Ascending aorta (tissue), 2 donors: Measurements from ENCODE around the gene ENTPD2. TPM values are rescaled to one million over a fixed set of nuclear protein-coding genes. Genes with fewer than 3 reads are reported as not detected.
A peak's percentile ranks its signal among the peaks of the same experiment; 100 is the strongest.

Experiments
- DNase-seq, 2 donors: peaks; one replicate each; pipeline ENCODE4 v3.0.0-alpha.2; 2019; ENCODE audit warnings: low spot score in 2 of 2
- H3K27ac ChIP-seq, 2 donors: fragments of 200-600 bp; sonication (generic); one replicate each; pipeline ENCODE4 v1.5.1; 2016 to 2017; ENCODE audit warnings: mild to moderate bottlenecking in 1 of 2
- H3K27me3 ChIP-seq: fragments of 200-600 bp; sonication (generic); one replicate; pipeline ENCODE4 v1.5.1; 2017
- H3K36me3 ChIP-seq, 2 donors: fragments of 200-600 bp; sonication (generic); one replicate each; pipeline ENCODE4 v1.5.1; 2016
- H3K4me1 ChIP-seq, 2 donors: fragments of 200-600 bp; sonication (generic); one replicate each; pipeline ENCODE4 v1.5.1; 2016 to 2017; ENCODE audit warnings: mild to moderate bottlenecking in 1 of 2
- H3K4me3 ChIP-seq, 2 donors: fragments of 200-600 bp; sonication (generic); one replicate each; pipeline ENCODE4 v1.5.1; 2016 to 2017; ENCODE audit warnings: mild to moderate bottlenecking in 1 of 2
- H3K9me3 ChIP-seq, 2 donors: fragments of 200-600 bp; sonication (generic); one replicate each; pipeline ENCODE4 v1.5.1; 2016
- CTCF ChIP-seq, 3 experiments: fragments of 200-600 bp in 2 of 3; fragments of 450-650 bp in 1 of 3; sonication (generic) in 2 of 3; IDR thresholded peaks; one replicate each; pipeline ENCODE4 v1.5.1; 2016 to 2019; ENCODE audit warnings: antibody characterized with exemption in 3 of 3, mild to moderate bottlenecking in 1 of 3, moderate library complexity in 1 of 3
- intact Hi-C: fragments of 100-400 bp; cut with DNase I; formaldehyde crosslinking; loops from one replicate; pipeline ENCODE4 v1.15.1; 2023
- total RNA-seq: library from RNA; depleted of rRNA; stranded (reverse); fragments of >200 nt; gene quantifications from one replicate; pipeline ENCODE4 v1.1.0, GENCODE V29; 2016

ENTPD2 gene
- total RNA-seq, 1 donor from 2014 or later, result not detected

- TF ChIP-seq CTCF (IDR thresholded peaks at IDR 0.05), result no peak
- Histone ChIP-seq H3K27me3 (no peaks in the 10 kb centered on the region), H3K9me3 (no peaks in the 10 kb centered on the region), H3K4me1 (peaks cover 13 to 22% of the 10 kb centered on the region in 2 donors), H3K27ac (no peak within 1 kb of the TSS), H3K36me3 (no peaks in the 10 kb centered on the region), H3K4me3 (no peak within 1 kb of the TSS)
- no peak for DNase-seq
- intact Hi-C loops, result no loop called here
These were observed 21.8 kb downstream of the ENTPD2 start, which contains the start of gene FUT7 for GRCh38 chr9:137031904-137032640. Gene FUT7, minus strand, starts transcription at chr9:137032088. Its CDS starts 97 bp downstream, at chr9:137031991.

DNA sequence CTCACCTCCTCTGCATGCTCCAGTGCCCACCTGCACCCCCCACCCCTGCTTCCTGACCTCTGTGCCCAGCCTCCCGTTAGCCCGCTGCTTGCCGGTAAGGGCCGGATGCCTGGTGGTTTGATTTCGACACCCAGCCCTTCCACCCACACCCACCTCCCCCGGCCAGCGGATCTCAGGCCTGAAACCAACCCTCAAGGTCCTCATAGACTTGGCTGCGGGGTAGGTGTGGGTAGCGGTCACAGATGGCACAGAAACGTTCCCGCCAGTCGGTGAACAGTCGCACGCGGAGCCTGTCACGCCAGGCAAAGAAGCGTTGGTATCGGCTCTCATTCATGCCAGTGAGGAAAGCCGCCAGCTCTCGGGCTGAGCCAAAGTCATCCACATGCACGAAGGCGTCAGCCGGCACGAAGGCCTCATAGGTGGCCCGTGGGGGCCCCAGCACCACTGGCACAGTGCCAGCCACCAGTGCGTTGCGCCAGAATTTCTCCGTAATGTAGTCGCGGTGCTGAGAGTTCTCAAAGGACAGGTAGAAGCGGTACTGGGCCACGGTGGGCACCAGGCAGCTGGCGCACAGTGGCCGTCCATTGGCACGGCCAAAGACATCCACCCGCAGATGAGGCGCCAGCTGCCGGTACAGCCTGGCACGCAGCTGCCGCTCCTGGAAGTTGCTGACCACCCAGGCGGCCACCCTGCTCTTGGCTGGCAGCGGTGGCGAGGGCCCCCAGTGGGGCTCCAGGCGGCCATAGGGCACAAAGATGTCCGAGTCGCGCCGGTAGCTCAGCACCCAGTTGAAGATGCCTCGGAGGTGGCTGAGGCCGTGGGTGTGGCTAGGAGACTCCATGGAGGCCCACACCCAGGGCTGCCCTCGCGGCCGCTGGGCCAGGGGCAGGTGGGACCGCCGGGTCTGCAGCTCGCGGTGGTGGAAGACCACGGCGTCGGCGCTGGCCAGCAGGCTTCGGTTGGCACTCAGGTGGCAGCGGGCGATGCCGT, 23.0 kb downstream of the ENTPD2 start:
- peaks cover 17 to 25% of the 10 kb centered on the region in 2 donors for H3K4me1 ChIP-seq
- no peak for DNase-seq
- intact Hi-C loops, result no loop called here
- H3K4me3 ChIP-seq, result no peak overlapping the region
- no peaks in the 10 kb centered on the region for H3K27me3 ChIP-seq
- no peak for TF ChIP-seq CTCF (IDR thresholded peaks at IDR 0.05)
- H3K27ac ChIP-seq, result no peak overlapping the region
- no peaks in the 10 kb centered on the region for H3K9me3 ChIP-seq
- H3K36me3 ChIP-seq, result no peaks in the 10 kb centered on the region

DNA sequence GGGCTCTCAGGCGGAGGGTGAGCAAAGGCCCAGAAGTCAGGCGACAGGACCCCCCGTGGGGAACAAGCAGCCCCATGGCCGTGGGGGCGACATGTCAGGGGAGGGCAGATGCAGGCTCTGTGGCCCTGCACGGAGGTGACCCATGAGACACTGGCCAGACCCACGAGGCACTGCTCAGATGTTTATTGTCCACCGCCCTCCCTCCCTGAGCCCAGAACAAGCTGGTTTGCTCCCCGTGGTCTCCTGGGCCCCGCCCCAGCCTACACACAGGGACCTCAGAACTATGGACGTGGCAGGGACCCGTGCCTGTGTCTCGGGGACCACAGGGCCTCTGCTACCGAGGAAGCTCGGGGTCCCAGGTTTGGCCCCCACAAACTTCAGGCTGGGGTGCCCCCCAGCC, 23.9 kb downstream of the ENTPD2 start:
- no peaks in the 10 kb centered on the region for H3K36me3 ChIP-seq
- no peak for DNase-seq
- H3K4me3 ChIP-seq, result no peak overlapping the region
- intact Hi-C loops, result no loop called here
- peaks cover 17 to 21% of the 10 kb centered on the region in 2 donors for H3K4me1 ChIP-seq
- H3K27ac ChIP-seq, result no peak overlapping the region
- H3K9me3 ChIP-seq, result no peaks in the 10 kb centered on the region
- no peak for TF ChIP-seq CTCF (IDR thresholded peaks at IDR 0.05)
- H3K27me3 ChIP-seq, result no peaks in the 10 kb centered on the region

DNA sequence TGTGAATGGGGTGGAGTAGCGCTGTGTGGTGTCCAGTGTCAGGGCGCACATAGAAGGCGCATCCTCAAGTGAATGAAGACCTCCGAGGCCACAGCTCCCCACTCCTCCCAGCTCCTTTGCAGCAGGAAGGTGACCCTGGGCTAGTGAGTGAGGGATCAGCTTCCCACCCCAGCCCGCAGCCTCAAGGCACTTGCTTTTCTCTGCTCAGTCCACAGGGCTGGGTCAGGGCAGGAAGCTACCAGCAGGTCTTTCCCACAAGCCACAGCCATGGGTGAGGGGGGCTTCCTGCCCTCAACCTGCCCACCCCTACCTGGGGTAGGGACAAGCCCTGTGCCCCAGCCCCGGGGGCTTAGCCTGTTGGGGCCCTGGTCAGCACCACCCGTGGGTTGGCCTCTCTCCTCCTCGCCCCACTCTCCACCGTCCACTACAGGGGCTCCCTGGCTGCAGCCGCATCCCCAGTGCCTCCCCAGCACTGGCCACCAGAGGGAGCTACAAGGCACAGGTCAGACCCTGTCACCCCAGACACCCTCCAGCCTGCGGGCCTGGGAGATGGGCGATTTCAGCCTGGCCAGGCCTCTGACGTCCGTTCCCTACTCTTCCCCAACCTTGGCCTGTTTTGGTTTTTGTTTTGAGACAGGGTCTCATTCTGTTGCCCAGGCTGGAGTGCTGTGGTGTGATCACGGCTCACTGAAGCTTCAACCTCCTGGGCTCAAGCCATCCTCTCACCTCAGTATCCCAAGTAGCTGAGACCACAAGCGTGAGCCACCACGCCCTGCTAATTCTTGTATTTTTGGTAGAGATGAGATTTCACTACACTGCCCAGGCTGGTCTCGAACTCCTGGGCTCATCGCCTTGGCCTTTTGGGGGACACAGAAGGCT, 24.6 kb downstream of the ENTPD2 start:
- Histone ChIP-seq H3K4me3 (peak overlapping the region; percentile 71 to 94), H3K27me3 (no peaks in the 10 kb centered on the region), H3K9me3 (no peaks in the 10 kb centered on the region), H3K4me1 (peaks cover 17% of the 10 kb centered on the region in 2 donors), H3K27ac (no peak overlapping the region), H3K36me3 (no peaks in the 10 kb centered on the region)
- intact Hi-C loops, result loop anchor here (2.0 kb wide), 3 partner anchors 80 to 238 kb away; partner anchors contain the start of genes PHPT1 and TMEM141
- peak in 1 of 2 donors; percentile 87 for DNase-seq
- TF ChIP-seq CTCF (IDR thresholded peaks at IDR 0.05), result peak; percentile 68 to 88 (median 86)
